Endothelial cell (in vitro differentiated cells): ENCODE results near the gene EEF1AKMT3. TPM values are rescaled to one million over a fixed set of nuclear protein-coding genes. Genes with fewer than 3 reads are reported as not detected.

Experiments
- DNase-seq: peaks from one replicate; pipeline ENCODE4 v3.0.0; 2021; ENCODE audit warnings: low spot score
- H3K27ac Mint-ChIP-seq: one replicate; pipeline ENCODE4 v1.8.0; 2021; ENCODE audit warnings: mixed read lengths, inconsistent platforms; ENCODE audit not compliant: unreplicated experiment
- H3K27me3 Mint-ChIP-seq: one replicate; pipeline ENCODE4 v1.8.0; 2021; ENCODE audit warnings: mild to moderate bottlenecking, moderate library complexity, mixed read lengths, inconsistent platforms; ENCODE audit not compliant: unreplicated experiment
- H3K36me3 Mint-ChIP-seq: one replicate; pipeline ENCODE4 v1.8.0; 2021; ENCODE audit warnings: mild to moderate bottlenecking, low read depth, mixed read lengths, inconsistent platforms; ENCODE audit not compliant: unreplicated experiment
- H3K4me1 Mint-ChIP-seq: one replicate; pipeline ENCODE4 v1.8.0; 2021; ENCODE audit warnings: mild to moderate bottlenecking, mixed read lengths, inconsistent platforms; ENCODE audit not compliant: unreplicated experiment
- H3K4me3 Mint-ChIP-seq: one replicate; pipeline ENCODE4 v1.8.0; 2021; ENCODE audit warnings: mild to moderate bottlenecking, mixed read lengths, inconsistent platforms; ENCODE audit not compliant: unreplicated experiment
- H3K9me3 Mint-ChIP-seq: one replicate; pipeline ENCODE4 v1.8.0; 2021; ENCODE audit warnings: mixed read lengths, inconsistent platforms; ENCODE audit not compliant: unreplicated experiment
- CTCF ChIP-seq: fragments of 200-600 bp; sonication (generic); IDR thresholded peaks from one replicate; pipeline ENCODE4 v1.5.0; 2021; ENCODE audit warnings: antibody characterized with exemption; ENCODE audit not compliant: unreplicated experiment
- total RNA-seq: library from RNA; stranded (reverse); fragmentation: NEBNext Ultra II Directional; extraction: Animal tissue kit (Norgen Biotek cat#: 25700); gene quantifications from one replicate; pipeline ENCODE4 v1.2.1, GENCODE V29; 2021; ENCODE audit not compliant: unreplicated experiment

EEF1AKMT3 gene
- total RNA-seq, 1 donor from 2014 or later: 8.6 TPM

GRCh38 chr12:57775044-57775443 lies 2.6 kb downstream of the EEF1AKMT3 start:
- H3K27me3 Mint-ChIP-seq: peaks cover 7% of the 10 kb centered on the region
- H3K9me3 Mint-ChIP-seq: no peaks in the 10 kb centered on the region
- H3K4me3 Mint-ChIP-seq: no peak overlapping the region
- TF ChIP-seq CTCF: no peak
- no peak overlapping the region for H3K27ac Mint-ChIP-seq
- peaks cover 9% of the 10 kb centered on the region for H3K4me1 Mint-ChIP-seq
- H3K36me3 Mint-ChIP-seq: peaks cover 10% of the 10 kb centered on the region
- no peak for DNase-seq

GRCh38 chr12:57775563-57776246 lies 3.3 kb downstream of the EEF1AKMT3 start:
- Mint-ChIP-seq H3K9me3 (no peaks in the 10 kb centered on the region), H3K27me3 (peaks cover 3% of the 10 kb centered on the region), H3K4me3 (no peak overlapping the region), H3K27ac (no peak overlapping the region), H3K4me1 (peaks cover 9% of the 10 kb centered on the region), H3K36me3 (peaks cover 9% of the 10 kb centered on the region)
- DNase-seq: no peak
- no peak for TF ChIP-seq CTCF

GRCh38 chr12:57776247-57776587 lies 3.8 kb downstream of the EEF1AKMT3 start:
- no peak for TF ChIP-seq CTCF
- H3K9me3 Mint-ChIP-seq: no peaks in the 10 kb centered on the region

GRCh38 chr12:57777367-57777766 lies 5.0 kb downstream of the EEF1AKMT3 start:
- no peak for DNase-seq
- H3K4me1 Mint-ChIP-seq: peaks cover 9% of the 10 kb centered on the region
- H3K9me3 Mint-ChIP-seq: no peaks in the 10 kb centered on the region
- H3K27ac Mint-ChIP-seq: no peak overlapping the region
- no peak for TF ChIP-seq CTCF
- H3K36me3 Mint-ChIP-seq: peaks cover 12% of the 10 kb centered on the region
- peaks cover 1% of the 10 kb centered on the region for H3K27me3 Mint-ChIP-seq
- H3K4me3 Mint-ChIP-seq: no peak overlapping the region

More at GRCh38 chr12:57776247-57776587, 3.8 kb downstream of the EEF1AKMT3 start:
- no peak overlapping the region for H3K4me3 Mint-ChIP-seq
- peaks cover 9% of the 10 kb centered on the region for H3K36me3 Mint-ChIP-seq
- no peak for DNase-seq
- H3K27ac Mint-ChIP-seq: no peak overlapping the region
- peaks cover 9% of the 10 kb centered on the region for H3K4me1 Mint-ChIP-seq
- H3K27me3 Mint-ChIP-seq: peaks cover 3% of the 10 kb centered on the region

GRCh38 chr12:57777911-57778310 lies 5.5 kb downstream of the EEF1AKMT3 start:
- no peaks in the 10 kb centered on the region for H3K9me3 Mint-ChIP-seq
- H3K4me3 Mint-ChIP-seq: no peak overlapping the region
- peaks cover 15% of the 10 kb centered on the region for H3K36me3 Mint-ChIP-seq
- DNase-seq: no peak
- H3K4me1 Mint-ChIP-seq: peaks cover 11% of the 10 kb centered on the region
- H3K27me3 Mint-ChIP-seq: peaks cover 1% of the 10 kb centered on the region
- H3K27ac Mint-ChIP-seq: no peak overlapping the region
- no peak for TF ChIP-seq CTCF
